Hepatocyte (in vitro differentiated cells): ENCODE data around the gene NXPH2. TPM values are rescaled to one million over a fixed set of nuclear protein-coding genes. Genes with fewer than 3 reads are reported as not detected.
A peak's percentile ranks its signal among the peaks of the same experiment; 100 is the strongest.

Experiments
- DNase-seq: peaks from one replicate; pipeline ENCODE4 v3.0.0-alpha.2; 2016; ENCODE audit warnings: low spot score
- H2AFZ ChIP-seq: fragments of 200-600 bp; sonication (generic); 2 replicates; pipeline ENCODE4 v1.6.0; 2016; ENCODE audit warnings: antibody characterized with exemption, mild to moderate bottlenecking
- H3K27ac ChIP-seq: fragments of 200-600 bp; sonication (generic); 2 replicates; pipeline ENCODE4 v1.5.1; 2016; ENCODE audit warnings: mild to moderate bottlenecking
- H3K27me3 ChIP-seq: fragments of 200-600 bp; sonication (generic); 2 replicates; pipeline ENCODE4 v1.6.1; 2016
- H3K36me3 ChIP-seq: fragments of 200-600 bp; sonication (generic); replicated peaks from 2 replicates; pipeline ENCODE4 v1.5.1; 2016; ENCODE audit warnings: low read depth; ENCODE audit not compliant: insufficient read depth
- H3K4me1 ChIP-seq: fragments of 200-600 bp; sonication (generic); 2 replicates; pipeline ENCODE4 v1.5.1; 2016; ENCODE audit warnings: mild to moderate bottlenecking, moderate library complexity; ENCODE audit not compliant: insufficient read depth
- H3K4me2 ChIP-seq: fragments of 200-600 bp; sonication (generic); 2 replicates; pipeline ENCODE4 v1.6.0; 2016
- H3K4me3 ChIP-seq: fragments of 200-600 bp; sonication (generic); 2 replicates; pipeline ENCODE4 v1.5.1; 2016; ENCODE audit warnings: mild to moderate bottlenecking
- H3K79me2 ChIP-seq: fragments of 200-600 bp; sonication (generic); 2 replicates; pipeline ENCODE4 v1.6.0; 2017; ENCODE audit warnings: mild to moderate bottlenecking
- H3K9me2 ChIP-seq: fragments of 200-600 bp; sonication (generic); replicated peaks from 2 replicates; pipeline ENCODE4 v1.6.0; 2017; ENCODE audit warnings: mild to moderate bottlenecking; ENCODE audit not compliant: insufficient read depth
- H3K9me3 ChIP-seq: fragments of 200-600 bp; sonication (generic); 2 replicates; pipeline ENCODE4 v1.5.1; 2016; ENCODE audit warnings: low read depth, mild to moderate bottlenecking
- H4K20me1 ChIP-seq: fragments of 200-600 bp; sonication (generic); 2 replicates; pipeline ENCODE4 v1.6.0; 2016; ENCODE audit warnings: mild to moderate bottlenecking; ENCODE audit not compliant: insufficient read depth, poor library complexity, severe bottlenecking
- EZH2 ChIP-seq: fragments of 200-600 bp; sonication (generic); IDR thresholded peaks from 2 replicates; pipeline ENCODE4 v1.6.1; 2016; ENCODE audit warnings: antibody characterized with exemption, mild to moderate bottlenecking, borderline replicate concordance
- EZH2phosphoT487 ChIP-seq: fragments of 200-600 bp; sonication (generic); IDR thresholded peaks from one replicate; pipeline ENCODE4 v1.6.1; 2018; ENCODE audit warnings: antibody characterized with exemption, mild to moderate bottlenecking, low read depth, moderate library complexity; ENCODE audit not compliant: unreplicated experiment, severe bottlenecking
- WGBS: methylation state at CpG from one replicate; pipeline ENCODE4 v1.1.6; 2016; ENCODE audit warnings: low lambda C conversion rate; ENCODE audit errors: missing lambda C conversion rate; 5-methylcytosine and 5-hydroxymethylcytosine counted together
- polyA plus RNA-seq: library from polyadenylated mRNA; unstranded; fragments of >200 nt; fragmentation: Nextera tagmentation; extraction: Ambion mirVana; gene quantifications from 2 replicates; pipeline ENCODE4 v1.2.1, GENCODE V29; 2016
- total RNA-seq: library from RNA; depleted of rRNA; stranded (reverse); fragments of >200 nt; gene quantifications from 2 replicates; pipeline ENCODE4 v1.2.3, GENCODE V29; 2014
- TF ChIP-seq, protein P1 (sequence below): fragments of 200-600 bp; sonication (generic); IDR thresholded peaks from 2 replicates; pipeline ENCODE4 v1.5.1; 2016; ENCODE audit warnings: antibody characterized with exemption, mild to moderate bottlenecking; ENCODE audit not compliant: poor library complexity

The NXPH2 gene
- total and polyA plus RNA-seq, 2 experiments from 2014 or later, result 1.5 to 6.3 TPM

DNA sequence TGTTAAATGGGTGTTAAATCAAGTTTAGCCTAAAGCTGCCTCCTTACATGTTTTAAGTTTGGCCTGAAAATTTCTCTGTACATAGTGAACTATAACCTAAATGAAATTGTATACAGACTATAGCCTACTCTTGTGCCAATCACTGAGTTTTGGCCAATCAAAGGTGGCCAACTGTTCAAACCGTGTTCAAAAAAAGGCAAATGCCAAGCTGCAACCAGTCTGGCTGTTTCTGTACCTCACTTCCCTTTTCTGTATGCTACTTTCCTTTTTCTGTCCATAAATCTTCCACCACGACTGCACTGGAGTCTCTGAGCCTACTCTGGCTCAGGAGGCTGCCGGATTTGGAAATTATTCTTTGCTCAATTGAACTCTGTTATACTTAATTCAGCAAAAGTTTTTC lies 157.6 kb downstream of the NXPH2 start:
- Histone ChIP-seq H3K4me1 (no peaks in the 10 kb centered on the region), H3K4me3 (no peak overlapping the region), H3K27me3 (no peaks in the 10 kb centered on the region), H3K4me2 (no peak overlapping the region), H3K27ac (no peak overlapping the region), H4K20me1 (no peaks in the 10 kb centered on the region), H2AFZ (no peak overlapping the region), H3K9me3 (no peaks in the 10 kb centered on the region), H3K79me2 (no peaks in the 10 kb centered on the region), H3K36me3 (no peaks in the 10 kb centered on the region), H3K9me2 (no peaks in the 10 kb centered on the region)
- TF ChIP-seq, protein P1, sequence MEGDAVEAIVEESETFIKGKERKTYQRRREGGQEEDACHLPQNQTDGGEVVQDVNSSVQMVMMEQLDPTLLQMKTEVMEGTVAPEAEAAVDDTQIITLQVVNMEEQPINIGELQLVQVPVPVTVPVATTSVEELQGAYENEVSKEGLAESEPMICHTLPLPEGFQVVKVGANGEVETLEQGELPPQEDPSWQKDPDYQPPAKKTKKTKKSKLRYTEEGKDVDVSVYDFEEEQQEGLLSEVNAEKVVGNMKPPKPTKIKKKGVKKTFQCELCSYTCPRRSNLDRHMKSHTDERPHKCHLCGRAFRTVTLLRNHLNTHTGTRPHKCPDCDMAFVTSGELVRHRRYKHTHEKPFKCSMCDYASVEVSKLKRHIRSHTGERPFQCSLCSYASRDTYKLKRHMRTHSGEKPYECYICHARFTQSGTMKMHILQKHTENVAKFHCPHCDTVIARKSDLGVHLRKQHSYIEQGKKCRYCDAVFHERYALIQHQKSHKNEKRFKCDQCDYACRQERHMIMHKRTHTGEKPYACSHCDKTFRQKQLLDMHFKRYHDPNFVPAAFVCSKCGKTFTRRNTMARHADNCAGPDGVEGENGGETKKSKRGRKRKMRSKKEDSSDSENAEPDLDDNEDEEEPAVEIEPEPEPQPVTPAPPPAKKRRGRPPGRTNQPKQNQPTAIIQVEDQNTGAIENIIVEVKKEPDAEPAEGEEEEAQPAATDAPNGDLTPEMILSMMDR, result no peak
- no peak for TF ChIP-seq EZH2phosphoT487
- TF ChIP-seq EZH2, result no peak
- 80% methylated on average over 3 of the region's 3 CpGs for WGBS
- DNase-seq, result no peak

DNA sequence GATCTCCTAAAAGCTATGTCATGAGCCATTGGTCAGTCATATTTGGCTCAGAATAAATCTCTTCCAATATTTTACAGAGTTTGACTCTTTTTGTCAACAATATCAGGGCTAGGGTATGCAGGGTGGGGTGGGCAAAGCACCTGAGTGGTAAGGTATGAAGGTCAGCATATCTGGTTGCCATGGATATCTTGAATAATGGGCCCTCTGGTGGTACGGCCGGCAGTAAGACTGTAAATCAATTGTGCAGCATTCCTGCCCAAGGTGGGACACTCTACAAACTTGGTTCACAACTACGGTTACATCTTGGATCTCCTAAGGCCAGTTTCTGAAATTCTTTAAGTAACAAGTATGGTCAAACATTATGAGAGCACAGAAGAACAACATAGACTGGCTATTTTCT lies 159.1 kb downstream of the NXPH2 start:
- no peaks in the 10 kb centered on the region for H3K9me2 ChIP-seq
- 23% methylated on average over 3 of the region's 3 CpGs for WGBS
- no peaks in the 10 kb centered on the region for H3K27me3 ChIP-seq
- no peaks in the 10 kb centered on the region for H3K4me1 ChIP-seq
- no peaks in the 10 kb centered on the region for H3K79me2 ChIP-seq
- no peaks in the 10 kb centered on the region for H3K9me3 ChIP-seq
- peak overlapping the region; percentile 2 for H3K4me2 ChIP-seq
- H4K20me1 ChIP-seq, result no peaks in the 10 kb centered on the region
- DNase-seq, result peak; percentile 16
- no peak overlapping the region for H3K4me3 ChIP-seq
- no peaks in the 10 kb centered on the region for H3K36me3 ChIP-seq
- H2AFZ ChIP-seq, result no peak overlapping the region
- peak overlapping the region; percentile 63 for H3K27ac ChIP-seq
- TF ChIP-seq EZH2phosphoT487 (no peak), EZH2 (no peak)
- TF ChIP-seq, protein P1, result no peak

DNA sequence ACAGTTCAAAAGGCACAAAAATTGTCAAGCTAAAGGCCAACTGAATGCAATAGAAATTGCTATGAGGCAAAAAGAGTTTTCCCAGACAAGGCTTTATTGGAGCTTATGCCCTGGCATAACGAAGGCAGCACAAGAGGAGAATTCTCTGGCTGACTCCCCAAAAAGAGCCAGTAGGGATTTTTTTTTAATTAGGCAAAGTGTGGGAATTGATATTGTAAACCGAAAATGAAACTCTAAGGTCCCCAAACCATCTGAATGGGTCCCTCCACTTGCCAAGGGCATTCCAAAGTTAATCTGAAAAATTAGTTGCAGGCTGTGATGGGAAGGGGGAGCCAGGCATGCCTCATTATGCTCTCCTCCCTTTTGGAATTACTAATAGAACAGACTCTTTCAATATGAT lies 159.8 kb downstream of the NXPH2 start:
- Histone ChIP-seq H3K9me2 (no peaks in the 10 kb centered on the region), H2AFZ (no peak overlapping the region), H3K4me2 (no peak overlapping the region), H3K9me3 (no peaks in the 10 kb centered on the region), H3K36me3 (no peaks in the 10 kb centered on the region), H3K4me3 (no peak overlapping the region), H3K27ac (no peak overlapping the region), H4K20me1 (no peaks in the 10 kb centered on the region), H3K4me1 (no peaks in the 10 kb centered on the region), H3K79me2 (no peaks in the 10 kb centered on the region), H3K27me3 (no peaks in the 10 kb centered on the region)
- WGBS, result 90% methylated on average over 2 of the region's 2 CpGs
- TF ChIP-seq EZH2phosphoT487, result no peak
- TF ChIP-seq EZH2, result no peak
- TF ChIP-seq, protein P1, result no peak
- DNase-seq, result no peak
